ENCODE data around the gene MAP3K12.

MAP3K12 gene

DNA sequence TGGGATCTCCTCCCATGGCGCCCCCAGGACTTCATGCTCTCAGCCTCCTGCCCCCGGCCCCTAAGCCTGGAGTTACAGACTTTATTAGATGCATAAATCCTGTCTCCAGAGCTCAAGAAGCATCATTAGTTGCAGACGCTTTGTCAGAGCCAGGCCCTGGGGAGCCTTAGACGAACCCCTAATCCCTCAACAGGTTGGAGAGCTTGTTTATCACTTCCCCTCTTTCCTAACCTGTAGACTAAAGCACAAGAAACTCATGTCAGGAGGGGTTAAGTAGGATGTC, 8.3 kb upstream of the MAP3K12 start:
- TF ChIP-seq, protein P1, sequence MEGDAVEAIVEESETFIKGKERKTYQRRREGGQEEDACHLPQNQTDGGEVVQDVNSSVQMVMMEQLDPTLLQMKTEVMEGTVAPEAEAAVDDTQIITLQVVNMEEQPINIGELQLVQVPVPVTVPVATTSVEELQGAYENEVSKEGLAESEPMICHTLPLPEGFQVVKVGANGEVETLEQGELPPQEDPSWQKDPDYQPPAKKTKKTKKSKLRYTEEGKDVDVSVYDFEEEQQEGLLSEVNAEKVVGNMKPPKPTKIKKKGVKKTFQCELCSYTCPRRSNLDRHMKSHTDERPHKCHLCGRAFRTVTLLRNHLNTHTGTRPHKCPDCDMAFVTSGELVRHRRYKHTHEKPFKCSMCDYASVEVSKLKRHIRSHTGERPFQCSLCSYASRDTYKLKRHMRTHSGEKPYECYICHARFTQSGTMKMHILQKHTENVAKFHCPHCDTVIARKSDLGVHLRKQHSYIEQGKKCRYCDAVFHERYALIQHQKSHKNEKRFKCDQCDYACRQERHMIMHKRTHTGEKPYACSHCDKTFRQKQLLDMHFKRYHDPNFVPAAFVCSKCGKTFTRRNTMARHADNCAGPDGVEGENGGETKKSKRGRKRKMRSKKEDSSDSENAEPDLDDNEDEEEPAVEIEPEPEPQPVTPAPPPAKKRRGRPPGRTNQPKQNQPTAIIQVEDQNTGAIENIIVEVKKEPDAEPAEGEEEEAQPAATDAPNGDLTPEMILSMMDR (IDR thresholded peaks at IDR 0.05; ENCODE audit: low read depth, low read length): no peak
- no peak for DNase-seq (ENCODE audit: extremely low read depth, low read depth)

DNA sequence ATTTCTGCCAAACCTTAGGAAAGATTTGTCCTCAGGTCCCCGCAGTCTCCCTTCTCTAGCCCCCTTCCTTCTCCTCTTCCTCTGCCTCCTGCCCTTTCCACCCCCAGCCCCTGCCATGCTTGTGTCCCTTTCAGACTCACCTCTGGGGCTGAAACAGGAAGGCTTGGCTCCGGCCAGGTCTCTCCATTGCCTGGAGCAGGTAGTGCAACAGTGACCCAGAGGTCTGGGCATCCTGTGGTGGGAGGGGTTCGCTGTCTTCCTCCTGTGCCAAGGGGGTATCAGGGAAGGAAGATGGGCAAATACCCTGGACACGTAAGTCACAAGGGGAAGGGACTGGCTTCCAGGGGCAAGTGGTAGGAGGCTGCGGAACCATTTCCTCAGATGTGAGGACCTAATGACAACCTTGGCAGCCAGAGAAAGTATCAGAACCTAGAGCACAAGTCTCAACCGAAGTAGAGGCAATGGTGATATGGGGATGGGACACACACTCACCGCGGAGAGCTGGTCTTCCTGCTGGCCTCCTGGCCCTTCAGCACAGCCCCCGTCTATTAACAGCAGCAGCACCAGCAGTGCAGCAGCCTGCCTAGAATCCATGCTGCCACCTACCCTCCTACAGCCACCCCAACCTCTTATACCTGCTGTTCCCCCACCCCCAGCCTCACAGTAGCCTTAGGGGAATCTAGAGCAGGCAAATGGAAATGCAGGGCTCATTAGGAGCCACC, 7.8 kb upstream of the MAP3K12 start, which contains the start of gene NPFF:
TSS of gene NPFF (minus strand) at position 604 of the 722 bp plus-strand sequence. CDS start at position 594, 10 bp downstream.
- DNase-seq (ENCODE audit: extremely low read depth, low read depth): no peak
- TF ChIP-seq, protein P1 (IDR thresholded peaks at IDR 0.05; ENCODE audit: low read depth, low read length): no peak

DNA sequence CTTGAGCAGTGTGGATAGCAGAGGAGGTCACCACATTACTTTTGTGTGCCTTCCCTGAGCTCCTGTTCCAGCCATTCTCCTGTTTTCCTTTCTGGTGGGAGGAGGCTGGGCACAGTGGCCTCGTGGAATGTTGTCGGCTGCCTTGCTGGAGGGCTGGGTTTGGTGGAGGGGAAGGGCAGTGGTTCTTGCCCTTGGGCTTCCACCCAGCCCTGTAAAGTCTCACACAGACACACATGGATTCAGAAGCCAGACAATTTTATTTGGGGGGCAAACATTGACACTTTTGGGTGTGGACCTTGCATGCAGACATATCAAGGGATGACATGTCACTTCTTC, 7.2 kb upstream of the MAP3K12 start:
- no peak for DNase-seq (ENCODE audit: extremely low read depth, low read depth)
- TF ChIP-seq, protein P1 (IDR thresholded peaks at IDR 0.05; ENCODE audit: low read depth, low read length): no peak

DNA sequence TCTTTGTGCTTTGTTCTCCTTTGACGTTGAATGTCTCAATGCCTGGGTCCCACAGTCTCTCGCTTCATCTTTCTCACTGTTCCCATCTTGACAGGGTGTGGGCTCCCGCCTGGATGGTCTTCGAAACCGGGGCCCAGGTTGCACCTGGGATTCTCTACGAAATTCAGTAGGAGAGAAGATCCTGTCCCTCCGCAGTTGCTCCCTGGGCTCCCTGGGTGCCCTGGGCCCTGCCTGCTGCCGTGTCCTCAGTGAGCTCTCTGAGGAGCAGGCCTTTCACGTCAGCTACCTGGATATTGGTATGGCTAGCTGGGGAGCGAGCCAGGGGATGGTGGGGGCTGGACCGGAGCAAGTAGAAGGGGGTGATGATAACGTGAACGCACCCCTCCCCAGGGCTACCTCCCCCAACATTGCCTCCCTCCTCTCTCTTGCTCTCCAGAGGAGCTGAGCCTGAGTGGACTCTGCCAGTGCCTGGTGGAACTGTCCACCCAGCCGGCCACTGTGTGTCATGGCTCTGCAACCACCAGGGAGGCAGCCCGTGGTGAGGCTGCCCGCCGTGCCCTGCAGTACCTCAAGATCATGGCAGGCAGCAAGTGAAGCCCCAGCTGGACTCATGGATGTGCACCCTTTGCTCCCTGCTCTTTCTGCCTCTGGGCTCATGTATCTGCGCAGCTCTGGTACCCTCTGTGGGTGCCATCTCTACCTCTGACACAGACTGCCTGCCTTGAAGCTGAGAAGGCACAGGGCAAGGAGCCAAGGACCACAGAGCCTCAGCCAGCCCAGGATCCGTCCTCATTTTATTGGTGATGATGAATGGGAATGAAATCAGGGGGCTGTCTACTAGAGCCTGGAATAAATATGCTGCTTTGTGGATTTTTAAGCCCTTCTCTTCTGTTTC, 6.5 kb upstream of the MAP3K12 start:
- TF ChIP-seq, protein P1 (IDR thresholded peaks at IDR 0.05; ENCODE audit: low read depth, low read length): no peak
- no peak for DNase-seq (ENCODE audit: extremely low read depth, low read depth)

DNA sequence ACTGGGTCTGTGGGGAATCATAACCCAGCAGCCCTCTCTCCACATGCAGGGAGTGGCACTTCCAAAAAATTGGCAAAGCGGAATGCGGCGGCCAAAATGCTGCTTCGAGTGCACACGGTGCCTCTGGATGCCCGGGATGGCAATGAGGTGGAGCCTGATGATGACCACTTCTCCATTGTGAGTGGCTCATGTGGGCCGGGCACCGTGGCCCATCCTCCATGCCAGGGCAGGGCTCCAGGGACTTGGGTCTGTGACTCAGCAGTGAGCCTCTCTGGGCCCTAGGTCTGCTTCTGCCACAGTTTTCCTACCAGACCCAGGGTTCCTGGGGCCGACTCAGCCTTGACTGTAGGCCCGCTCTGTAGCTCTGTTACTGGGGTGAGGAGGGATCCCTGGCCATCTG, 5.8 kb upstream of the MAP3K12 start:
- DNase-seq (ENCODE audit: extremely low read depth, low read depth): no peak
- TF ChIP-seq, protein P1 (IDR thresholded peaks at IDR 0.05; ENCODE audit: low read depth, low read length): no peak

DNA sequence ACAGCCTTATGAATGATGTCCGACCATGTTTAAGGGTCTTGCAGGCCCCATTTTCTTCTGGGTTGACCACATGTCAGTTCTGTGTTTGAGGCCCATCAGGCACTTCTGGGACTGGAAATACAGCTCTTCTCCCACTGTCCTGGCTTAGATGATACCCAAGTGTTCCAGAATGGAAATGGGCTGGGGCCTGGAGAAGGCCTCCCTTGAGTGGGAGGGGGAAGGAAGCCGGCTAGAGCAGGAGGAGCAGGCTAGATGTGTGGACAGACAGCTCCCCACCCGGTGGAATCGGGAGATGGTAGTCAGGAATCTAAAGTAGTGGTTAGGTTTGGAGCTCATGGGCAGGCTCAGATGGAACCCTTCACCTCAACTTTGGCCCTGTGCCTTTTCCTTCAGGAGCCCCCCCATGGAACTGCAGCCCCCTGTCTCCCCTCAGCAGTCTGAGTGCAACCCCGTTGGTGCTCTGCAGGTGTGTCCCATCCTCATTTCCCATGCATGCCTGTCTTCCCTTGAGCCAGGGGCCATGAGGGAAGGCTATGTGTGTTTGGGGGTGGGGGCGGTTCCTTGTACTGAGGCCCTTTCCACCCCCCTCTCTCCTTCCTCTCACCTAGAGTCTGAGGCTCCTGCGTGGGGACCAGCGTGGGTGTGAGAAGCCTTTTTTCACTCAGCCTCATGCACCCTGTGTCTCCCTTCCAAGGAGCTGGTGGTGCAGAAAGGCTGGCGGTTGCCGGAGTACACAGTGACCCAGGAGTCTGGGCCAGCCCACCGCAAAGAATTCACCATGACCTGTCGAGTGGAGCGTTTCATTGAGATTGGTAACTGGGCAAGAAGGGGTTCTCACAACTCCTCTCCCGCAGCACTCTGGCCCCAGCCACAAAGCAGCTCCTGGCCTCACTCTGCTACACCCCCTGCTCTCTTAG, 5.0 kb upstream of the MAP3K12 start:
- TF ChIP-seq, protein P1 (IDR thresholded peaks at IDR 0.05; ENCODE audit: low read depth, low read length): no peak
- DNase-seq (ENCODE audit: extremely low read depth, low read depth): no peak
